ENCODE results near the gene NCOR1. TPM values are rescaled to one million over a fixed set of nuclear protein-coding genes. Genes with fewer than 3 reads are reported as not detected.

The NCOR1 gene
- total and polyA plus RNA-seq, 2 of the 13 experiments (the other 11 are each of a cell fraction or from before 2014, with no cell fraction given): 57.0 to 71.7 TPM

DNA sequence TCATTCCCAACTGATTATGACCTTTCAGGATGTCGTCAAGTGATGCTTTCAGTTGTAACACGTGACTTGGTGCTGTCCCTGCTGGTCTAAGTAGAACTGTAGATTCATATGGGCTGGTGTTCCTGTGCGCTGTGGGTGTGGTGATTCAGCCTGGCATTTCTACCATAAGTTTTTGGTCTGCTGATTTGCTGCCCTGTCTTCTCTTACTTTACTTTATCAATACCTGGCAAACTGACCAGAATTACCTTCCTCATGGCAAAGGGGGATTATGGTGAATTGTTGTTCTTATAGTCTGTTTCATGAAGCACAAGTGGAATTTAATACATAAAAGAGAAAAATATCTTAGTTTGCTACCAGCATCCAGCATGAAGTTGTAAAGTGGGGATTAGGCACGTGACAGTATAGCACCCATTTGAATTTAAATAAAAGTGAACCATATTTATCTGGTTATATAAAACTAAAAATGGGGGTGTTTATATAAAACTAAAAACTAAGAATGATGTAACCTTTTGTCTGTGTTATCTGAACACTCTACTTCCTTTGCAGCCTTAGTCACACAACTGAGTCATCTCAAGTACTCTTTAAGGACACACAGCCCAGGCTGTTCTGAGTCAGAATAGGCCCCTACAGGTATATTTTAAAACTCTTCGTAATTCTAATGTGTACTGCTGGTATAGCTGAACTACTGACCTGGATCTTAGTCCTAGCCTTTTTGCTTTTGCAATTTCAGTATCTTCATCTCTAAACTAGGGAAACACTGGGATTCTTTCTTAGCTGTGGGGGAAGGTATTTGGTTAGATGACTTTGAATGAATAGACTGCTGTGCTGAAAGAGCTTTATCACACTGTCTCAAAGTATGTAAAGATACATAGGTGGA is 187.4 kb downstream of the NCOR1 start:
- TF ChIP-seq SMAD3 (CRISPR knock-in tag; IDR thresholded peaks at IDR 0.05): no peak
- TF ChIP-seq, protein P1, sequence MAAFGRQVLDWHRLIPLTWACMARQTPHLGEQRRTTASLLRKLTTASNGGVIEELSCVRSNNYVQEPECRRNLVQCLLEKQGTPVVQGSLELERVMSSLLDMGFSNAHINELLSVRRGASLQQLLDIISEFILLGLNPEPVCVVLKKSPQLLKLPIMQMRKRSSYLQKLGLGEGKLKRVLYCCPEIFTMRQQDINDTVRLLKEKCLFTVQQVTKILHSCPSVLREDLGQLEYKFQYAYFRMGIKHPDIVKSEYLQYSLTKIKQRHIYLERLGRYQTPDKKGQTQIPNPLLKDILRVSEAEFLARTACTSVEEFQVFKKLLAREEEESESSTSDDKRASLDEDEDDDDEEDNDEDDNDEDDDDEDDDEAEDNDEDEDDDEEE (CRISPR knock-in tag; IDR thresholded peaks at IDR 0.05): no peak
- peak; percentile 29; the same call in 1 of the 2 replicates for TF ChIP-seq POLR2AphosphoS5 (IDR thresholded peaks at IDR 0.05; ENCODE audit: low read depth, low read length)
- TF ChIP-seq, protein P2, sequence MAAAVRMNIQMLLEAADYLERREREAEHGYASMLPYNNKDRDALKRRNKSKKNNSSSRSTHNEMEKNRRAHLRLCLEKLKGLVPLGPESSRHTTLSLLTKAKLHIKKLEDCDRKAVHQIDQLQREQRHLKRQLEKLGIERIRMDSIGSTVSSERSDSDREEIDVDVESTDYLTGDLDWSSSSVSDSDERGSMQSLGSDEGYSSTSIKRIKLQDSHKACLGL (CRISPR knock-in tag; IDR thresholded peaks at IDR 0.05): no peak
- no peak for TF ChIP-seq HOXD1 (CRISPR knock-in tag; IDR thresholded peaks at IDR 0.05)
- TF ChIP-seq CBX2 (IDR thresholded peaks at IDR 0.05; ENCODE audit: low read depth, low read length): no peak
- no peak for TF ChIP-seq CBX2 (CRISPR knock-in tag; IDR thresholded peaks at IDR 0.05; ENCODE audit: low read depth)
- no peak for TF ChIP-seq ZNF772 (CRISPR knock-in tag; IDR thresholded peaks at IDR 0.05)
- no peak for TF ChIP-seq ARNTL (CRISPR knock-in tag; IDR thresholded peaks at IDR 0.05)
- TF ChIP-seq FOSL2 (CRISPR knock-in tag; IDR thresholded peaks at IDR 0.05): peak; percentile 55
- peak; percentile 52 for ATAC-seq

More for the DNA sequence above, 187.4 kb downstream of the NCOR1 start:
- WGBS (ENCODE audit: low lambda C conversion rate): 94% methylated on average over 5 of the region's 5 CpGs
- Histone ChIP-seq H3K9ac (ENCODE audit: insufficient read depth, low read depth, low read length) (no peak overlapping the region), H3K36me3 (replicated peaks in 1 of 2; ENCODE audit: control insufficient read depth in 1 of 2, insufficient read depth in 2 of 2, low read length in 2 of 2) (peaks cover 27 to 79% of the 10 kb centered on the region in 2 experiments), H3K79me2 (ENCODE audit: insufficient read depth, low read length) (no peaks in the 10 kb centered on the region), H3K9me3 (ENCODE audit: low read length) (no peaks in the 10 kb centered on the region), H2AFZ (ENCODE audit: low read length) (no peak overlapping the region), H4K20me1 (ENCODE audit: insufficient read depth, low read length) (no peaks in the 10 kb centered on the region), H3K27me3 (ENCODE audit: control insufficient read depth in 1 of 2, insufficient read depth in 2 of 2, low read length in 2 of 2) (no peaks in the 10 kb centered on the region), H3K27ac (ENCODE audit: extremely low read length, insufficient read depth, low read length) (peak overlapping the region; percentile 12), H3K4me1 (ENCODE audit: insufficient read depth, low read length) (peaks cover 7% of the 10 kb centered on the region; the same call in 1 of the 2 replicates), H3K4me3 (replicated peaks in 1 of 3; ENCODE audit: insufficient read depth in 1 of 3, low read depth in 2 of 3, low read length in 3 of 3) (no peak overlapping the region), H3K4me2 (ENCODE audit: low read depth, low read length) (no peak overlapping the region)
- DNase-seq (ENCODE audit: low spot score) (peak; percentile 48), FAIRE-seq (no peak)
- intact Hi-C loops (cut with micrococcal nuclease; ENCODE audit: unreplicated experiment): no loop called here
- ChIA-PET POLR2A (no interaction called here), CTCF (ENCODE audit: low intra/inter-chr PET ratio, low total read pairs) (no interaction called here)
- in situ Hi-C loops (cut with HindIII; ENCODE audit: extremely low pct_ligation_motif_present, low pct_unique_long_range_greater_than_20kb): no loop called here
- TSS peak; percentile 24 for BruUV-seq (replicated peaks)
